Left lung (tissue), 10 donors: ENCODE data around the gene HS6ST1. TPM values are rescaled to one million over a fixed set of nuclear protein-coding genes. Genes with fewer than 3 reads are reported as not detected.
A peak's percentile ranks its signal among the peaks of the same experiment; 100 is the strongest.

Experiments
- ATAC-seq: fragments of 200-7000 bp; cut with Tn5 transposase; one replicate; pipeline ENCODE4 v1.9.1; 2020; ENCODE audit warnings: moderate library complexity
- DNase-seq, 4 donors: peaks; one replicate each; pipeline ENCODE4 v3.0.0-alpha.2; 2013 to 2020
- H3K27ac ChIP-seq, 2 donors: fragments of 200-600 bp; sonication (generic) in 1 of 2; one replicate each; pipeline versions ENCODE4 v1.5.0 to v1.8.0; 2020 to 2021
- H3K27me3 ChIP-seq, 2 donors: fragments of 200-600 bp; sonication (generic) in 1 of 2; one replicate each; pipeline versions ENCODE4 v1.5.0 to v1.8.0; 2020 to 2021
- H3K36me3 ChIP-seq, 2 donors: fragments of 200-600 bp; sonication (generic) in 1 of 2; one replicate each; pipeline versions ENCODE4 v1.5.0 to v1.8.0; 2020 to 2021
- H3K4me1 ChIP-seq, 2 donors: fragments of 200-600 bp; one replicate each; pipeline ENCODE4 v1.8.0; 2021
- H3K4me3 ChIP-seq, 2 donors: fragments of 200-600 bp; sonication (generic) in 1 of 2; one replicate each; pipeline versions ENCODE4 v1.5.0 to v1.8.0; 2020 to 2021; ENCODE audit warnings: mild to moderate bottlenecking in 1 of 2
- H3K9me3 ChIP-seq, 2 donors: fragments of 200-600 bp; sonication (generic) in 1 of 2; one replicate each; pipeline versions ENCODE4 v1.5.0 to v1.8.0; 2020 to 2021
- intact Hi-C, 2 donors: fragments of 100-400 bp; cut with DNase I; formaldehyde crosslinking; loops; one replicate each; pipeline versions ENCODE4 v1.11.2 to v1.14.2; 2022
- polyA plus RNA-seq, 6 donors: library from polyadenylated mRNA; unstranded; fragments of 120-200 nt; gene quantifications; one replicate each; pipeline ENCODE4 v1.2.1, GENCODE V29; 2013; ENCODE audit not compliant: insufficient read length in 6 of 6
- total RNA-seq, 2 donors: library from RNA; stranded (reverse); fragmentation: NEBNext Ultra II Directional; extraction: Animal tissue kit (Norgen Biotek cat#: 25700); gene quantifications; one replicate each; pipeline ENCODE4 v1.2.1, GENCODE V29; 2021
- TF ChIP-seq, protein P1 (sequence below), 2 donors: fragments of 200-600 bp; sonication (generic) in 1 of 2; IDR thresholded peaks; one replicate each; pipeline versions ENCODE4 v1.5.0 to v1.8.0; 2021; ENCODE audit warnings: antibody characterized with exemption in 2 of 2
- donor health status: DM: no; HTN: yes; CAD: no.
- donor health status: DM: no; HTN: no; CAD: no.

Gene HS6ST1
- total and polyA plus RNA-seq, 8 donors, result 29.3 to 46.4 (median 37.2) TPM

- intact Hi-C loops, result no loop called here
- H3K27me3 ChIP-seq, result no peaks in the 10 kb centered on the region
- ATAC-seq, result no peak
- H3K4me1 ChIP-seq, result peaks cover 0 to 18% of the 10 kb centered on the region in 2 donors
- no peaks in the 10 kb centered on the region for H3K36me3 ChIP-seq
- TF ChIP-seq, protein P1, sequence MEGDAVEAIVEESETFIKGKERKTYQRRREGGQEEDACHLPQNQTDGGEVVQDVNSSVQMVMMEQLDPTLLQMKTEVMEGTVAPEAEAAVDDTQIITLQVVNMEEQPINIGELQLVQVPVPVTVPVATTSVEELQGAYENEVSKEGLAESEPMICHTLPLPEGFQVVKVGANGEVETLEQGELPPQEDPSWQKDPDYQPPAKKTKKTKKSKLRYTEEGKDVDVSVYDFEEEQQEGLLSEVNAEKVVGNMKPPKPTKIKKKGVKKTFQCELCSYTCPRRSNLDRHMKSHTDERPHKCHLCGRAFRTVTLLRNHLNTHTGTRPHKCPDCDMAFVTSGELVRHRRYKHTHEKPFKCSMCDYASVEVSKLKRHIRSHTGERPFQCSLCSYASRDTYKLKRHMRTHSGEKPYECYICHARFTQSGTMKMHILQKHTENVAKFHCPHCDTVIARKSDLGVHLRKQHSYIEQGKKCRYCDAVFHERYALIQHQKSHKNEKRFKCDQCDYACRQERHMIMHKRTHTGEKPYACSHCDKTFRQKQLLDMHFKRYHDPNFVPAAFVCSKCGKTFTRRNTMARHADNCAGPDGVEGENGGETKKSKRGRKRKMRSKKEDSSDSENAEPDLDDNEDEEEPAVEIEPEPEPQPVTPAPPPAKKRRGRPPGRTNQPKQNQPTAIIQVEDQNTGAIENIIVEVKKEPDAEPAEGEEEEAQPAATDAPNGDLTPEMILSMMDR (IDR thresholded peaks at IDR 0.05), result no peak
- H3K4me3 ChIP-seq, result no peak overlapping the region
- H3K9me3 ChIP-seq, result no peaks in the 10 kb centered on the region
- H3K27ac ChIP-seq, result no peak overlapping the region
- DNase-seq, result peak in 1 of 4 donors; percentile 72
Measured at GRCh38 chr2:128325611-128326181, 7.0 kb upstream of the HS6ST1 start.

GRCh38 chr2:128324897-128325410 is 6.3 kb upstream of the HS6ST1 start:
- Histone ChIP-seq H3K4me1 (peaks cover 0 to 18% of the 10 kb centered on the region in 2 donors), H3K27me3 (no peaks in the 10 kb centered on the region), H3K4me3 (no peak overlapping the region), H3K27ac (no peak overlapping the region), H3K36me3 (no peaks in the 10 kb centered on the region), H3K9me3 (no peaks in the 10 kb centered on the region)
- TF ChIP-seq, protein P1 (IDR thresholded peaks at IDR 0.05), result no peak
- intact Hi-C loops, result no loop called here
- ATAC-seq (no peak), DNase-seq (peak in 1 of 4 donors; percentile 53)

DNA sequence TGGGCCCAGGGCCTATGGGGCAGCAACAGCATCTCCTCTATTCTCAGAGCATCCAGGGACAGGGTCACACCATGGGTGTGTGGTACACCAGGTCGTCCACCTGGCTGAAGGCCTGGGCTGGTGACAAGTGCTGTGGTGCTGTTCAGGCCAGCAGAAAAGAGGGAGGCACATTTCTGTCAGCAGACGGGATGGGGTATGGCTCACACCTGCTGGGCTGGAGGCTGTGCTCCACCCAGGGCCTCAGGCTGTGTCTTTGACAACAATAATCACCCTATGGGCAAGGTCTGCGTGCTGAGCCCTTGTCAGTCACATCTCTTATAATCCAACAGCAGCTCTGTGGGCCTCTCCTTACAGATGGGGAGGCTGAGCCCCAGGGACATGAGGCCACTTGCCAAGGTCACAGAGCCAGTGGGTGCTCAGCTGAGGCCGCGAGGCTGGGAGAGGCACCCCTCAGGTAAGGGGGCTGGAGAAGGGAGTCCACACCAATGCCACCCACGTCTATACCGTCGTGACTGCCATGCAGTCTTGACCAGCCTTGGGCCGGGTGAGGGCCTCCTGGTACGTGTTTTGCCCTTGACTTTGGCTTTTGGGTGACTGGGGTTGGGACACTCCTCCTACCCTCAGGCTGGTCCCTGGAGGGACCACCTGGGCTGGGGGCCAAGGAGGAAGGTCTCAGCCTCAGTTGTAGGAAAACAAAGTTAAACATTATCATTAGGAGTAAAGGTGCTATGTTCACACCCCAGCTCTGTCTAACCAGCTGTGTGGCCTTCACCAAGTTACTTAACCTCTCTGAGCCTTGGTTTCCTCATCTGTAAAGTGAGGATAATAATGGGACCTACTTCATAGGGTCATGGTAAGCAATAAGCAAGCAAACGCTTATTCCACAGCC is 5.6 kb upstream of the HS6ST1 start:
- Histone ChIP-seq H3K4me1 (peaks cover 0 to 23% of the 10 kb centered on the region in 2 donors), H3K27me3 (no peaks in the 10 kb centered on the region), H3K9me3 (no peaks in the 10 kb centered on the region), H3K4me3 (no peak overlapping the region), H3K36me3 (no peaks in the 10 kb centered on the region), H3K27ac (no peak overlapping the region)
- DNase-seq (peak in 1 of 4 donors; percentile 61), ATAC-seq (no peak)
- TF ChIP-seq, protein P1 (IDR thresholded peaks at IDR 0.05), result no peak
- intact Hi-C loops, result no loop called here

- Histone ChIP-seq H3K27me3 (no peaks in the 10 kb centered on the region), H3K9me3 (no peaks in the 10 kb centered on the region), H3K4me1 (peaks cover 0 to 25% of the 10 kb centered on the region in 2 donors), H3K36me3 (no peaks in the 10 kb centered on the region), H3K4me3 (no peak overlapping the region), H3K27ac (no peak overlapping the region)
- DNase-seq, result no peak
- intact Hi-C loops, result no loop called here
- TF ChIP-seq, protein P1 (IDR thresholded peaks at IDR 0.05), result no peak
- no peak for ATAC-seq
Measured at GRCh38 chr2:128323555-128323931, 4.9 kb upstream of the HS6ST1 start.
